GM23248 (cell line): ENCODE results near the gene HTT. TPM values are rescaled to one million over a fixed set of nuclear protein-coding genes. Genes with fewer than 3 reads are reported as not detected.

Source experiments
- DNase-seq: peaks from one replicate; pipeline ENCODE4 v3.0.0-alpha.2; 2015
- H2AFZ ChIP-seq: fragments of 200-600 bp; sonication (generic); 2 replicates; pipeline ENCODE4 v1.6.1; 2016; ENCODE audit warnings: antibody characterized with exemption
- H3F3A ChIP-seq: fragments of 200-600 bp; sonication (generic); 2 replicates; pipeline ENCODE4 v1.6.1; 2016; ENCODE audit warnings: mild to moderate bottlenecking, antibody characterized with exemption, mixed run types; ENCODE audit not compliant: insufficient read depth
- H3K27ac ChIP-seq: fragments of 200-600 bp; sonication (generic); 2 replicates; pipeline ENCODE4 v1.5.1; 2016; ENCODE audit warnings: mild to moderate bottlenecking
- H3K27me3 ChIP-seq: fragments of 200-600 bp; sonication (generic); replicated peaks from 2 replicates; pipeline ENCODE4 v1.6.1; 2016; ENCODE audit warnings: mild to moderate bottlenecking; ENCODE audit not compliant: insufficient read depth
- H3K36me3 ChIP-seq: fragments of 200-600 bp; sonication (generic); 2 replicates; pipeline ENCODE4 v1.6.1; 2016; ENCODE audit warnings: low read depth, mild to moderate bottlenecking
- H3K4me1 ChIP-seq: fragments of 200-600 bp; sonication (generic); 2 replicates; pipeline ENCODE4 v1.6.1; 2016; ENCODE audit warnings: mild to moderate bottlenecking; ENCODE audit not compliant: insufficient read depth
- H3K4me2 ChIP-seq: fragments of 200-600 bp; sonication (generic); one replicate; pipeline ENCODE4 v1.6.1; 2016; ENCODE audit warnings: mild to moderate bottlenecking; ENCODE audit not compliant: unreplicated experiment
- H3K4me3 ChIP-seq: fragments of 200-600 bp; sonication (generic); 2 replicates; pipeline ENCODE4 v1.5.1; 2016; ENCODE audit warnings: mild to moderate bottlenecking
- H3K79me2 ChIP-seq: fragments of 200-600 bp; sonication (generic); 2 replicates; pipeline ENCODE4 v1.6.1; 2016; ENCODE audit warnings: mild to moderate bottlenecking; ENCODE audit not compliant: insufficient read depth
- H3K9ac ChIP-seq: fragments of 200-600 bp; sonication (generic); 2 replicates; pipeline ENCODE4 v1.6.1; 2016; ENCODE audit warnings: mild to moderate bottlenecking
- H3K9me2 ChIP-seq: fragments of 200-600 bp; sonication (generic); 2 replicates; pipeline ENCODE4 v1.6.1; 2016; ENCODE audit warnings: mixed run types, mild to moderate bottlenecking, moderate library complexity; ENCODE audit not compliant: insufficient read depth
- H3K9me3 ChIP-seq: fragments of 200-600 bp; sonication (generic); one replicate; pipeline ENCODE4 v1.6.1; 2017; ENCODE audit warnings: low read depth
- H4K20me1 ChIP-seq: fragments of 200-600 bp; sonication (generic); 2 replicates; pipeline ENCODE4 v1.6.0; 2016; ENCODE audit not compliant: insufficient read depth
- EZH2 ChIP-seq: fragments of 200-600 bp; sonication (generic); IDR thresholded peaks from 2 replicates; pipeline ENCODE4 v1.6.1; 2018; ENCODE audit warnings: antibody characterized with exemption, mild to moderate bottlenecking; ENCODE audit not compliant: insufficient read depth, poor library complexity, severe bottlenecking
- EZH2phosphoT487 ChIP-seq: fragments of 200-600 bp; sonication (generic); IDR thresholded peaks from 2 replicates; pipeline ENCODE4 v1.6.1; 2018; ENCODE audit warnings: antibody characterized with exemption, moderate library complexity, mild to moderate bottlenecking, low read depth; ENCODE audit not compliant: insufficient read depth
- WGBS, 2 experiments: methylation state at CpG; one replicate each; pipeline ENCODE4 v1.1.6; 2015 to 2017; ENCODE audit warnings: low lambda C conversion rate in 2 of 2, low coverage in 1 of 2; ENCODE audit errors: missing lambda C conversion rate in 2 of 2; 5-methylcytosine and 5-hydroxymethylcytosine counted together
- in situ Hi-C: fragments of 300-500 bp; cut with MboI; formaldehyde crosslinking; loops from 2 replicates; pipeline ENCODE4 v1.15.0; 2020
- polyA plus RNA-seq: library from polyadenylated mRNA; unstranded; fragments of >200 nt; fragmentation: Nextera tagmentation; extraction: Ambion mirVana; gene quantifications from 2 replicates; pipeline ENCODE4 v1.2.1, GENCODE V29; 2016
- total RNA-seq: library from RNA; depleted of rRNA; stranded (reverse); fragments of >200 nt; shearing (Covaris generic); gene quantifications from 2 replicates; pipeline ENCODE4 v1.2.3, GENCODE V29; 2014

Gene HTT
- total and polyA plus RNA-seq, 2 experiments from 2014 or later: 8.2 to 26.5 TPM

GRCh38 chr4:3245676-3246075 is 171.2 kb downstream of the HTT start:
- DNase-seq: no peak
- Histone ChIP-seq H3K79me2 (no peaks in the 10 kb centered on the region), H3K27me3 (no peaks in the 10 kb centered on the region), H3K4me1 (no peaks in the 10 kb centered on the region), H3K9me2 (no peaks in the 10 kb centered on the region), H4K20me1 (no peaks in the 10 kb centered on the region), H3K9me3 (no peaks in the 10 kb centered on the region), H3F3A (peaks cover 3% of the 10 kb centered on the region; the same call in 1 of the 2 replicates), H3K4me3 (no peak overlapping the region), H2AFZ (no peak overlapping the region), H3K9ac (no peak overlapping the region), H3K27ac (no peak overlapping the region), H3K36me3 (no peaks in the 10 kb centered on the region), H3K4me2 (no peak overlapping the region)
- TF ChIP-seq EZH2 (no peak), EZH2phosphoT487 (no peak)
- 77 to 83% methylated on average over 5 to 6 of the region's 6 CpGs for WGBS, 2 experiments
- in situ Hi-C loops: no loop called here

DNA sequence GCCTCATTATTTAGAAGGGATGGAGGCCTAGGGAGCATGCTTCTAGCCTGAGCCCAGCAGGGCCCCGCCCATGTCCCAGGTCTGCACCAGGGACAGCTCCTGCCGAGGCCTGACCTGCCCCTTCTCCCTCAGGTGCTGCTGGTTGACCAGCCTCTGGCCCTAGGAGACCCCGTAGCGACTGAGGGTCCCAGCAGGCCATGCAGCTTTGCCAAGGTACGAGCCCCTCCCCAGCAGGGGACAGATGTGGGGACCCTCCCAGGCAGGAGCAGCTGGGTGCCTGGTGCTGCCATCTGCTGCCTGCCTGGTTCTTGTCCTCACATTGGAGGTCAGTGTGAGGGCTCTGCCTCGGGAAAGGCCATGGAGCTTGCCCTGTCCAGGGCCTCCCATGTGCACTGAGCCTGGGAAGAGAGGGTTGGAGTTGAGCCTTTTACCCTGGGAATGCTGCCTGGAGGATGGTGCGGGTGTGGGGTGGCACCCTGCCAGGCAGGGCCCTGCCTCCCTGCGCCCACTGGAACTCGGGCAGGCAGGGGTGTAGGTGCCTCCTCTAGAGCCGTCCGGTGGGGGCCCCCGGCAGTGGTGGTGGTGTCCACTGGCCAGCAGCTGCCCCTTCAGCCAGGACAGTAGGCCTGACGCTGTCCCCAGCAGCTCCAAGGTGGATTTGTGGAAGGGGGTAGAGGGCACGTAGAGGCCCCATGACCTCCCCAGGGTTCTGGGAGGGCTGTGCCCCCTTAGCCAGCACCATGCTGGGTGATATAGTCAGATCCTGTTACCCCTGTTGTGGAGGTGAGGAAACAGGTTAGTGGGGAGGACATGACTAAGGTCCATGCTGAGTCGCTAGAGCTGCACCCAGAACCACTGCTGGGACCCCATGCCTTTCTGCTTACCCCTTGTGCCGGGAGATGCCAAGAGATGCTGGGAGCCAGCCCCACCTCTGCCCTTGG is 172.2 kb downstream of the HTT start:
- 76 to 79% methylated on average over 16 of the region's 16 CpGs for WGBS, 2 experiments
- H4K20me1 ChIP-seq: no peaks in the 10 kb centered on the region
- in situ Hi-C loops: no loop called here
- no peak overlapping the region for H3K9ac ChIP-seq
- no peaks in the 10 kb centered on the region for H3K27me3 ChIP-seq
- no peak overlapping the region for H2AFZ ChIP-seq
- H3K4me3 ChIP-seq: no peak overlapping the region
- DNase-seq: no peak
- no peak overlapping the region for H3K27ac ChIP-seq
- TF ChIP-seq EZH2 (no peak), EZH2phosphoT487 (no peak)
- H3K4me1 ChIP-seq: no peaks in the 10 kb centered on the region
- peaks cover 3% of the 10 kb centered on the region; the same call in 1 of the 2 replicates for H3F3A ChIP-seq
- H3K79me2 ChIP-seq: no peaks in the 10 kb centered on the region
- H3K9me3 ChIP-seq: no peaks in the 10 kb centered on the region
- no peaks in the 10 kb centered on the region for H3K36me3 ChIP-seq
- H3K9me2 ChIP-seq: no peaks in the 10 kb centered on the region
- no peak overlapping the region for H3K4me2 ChIP-seq

DNA sequence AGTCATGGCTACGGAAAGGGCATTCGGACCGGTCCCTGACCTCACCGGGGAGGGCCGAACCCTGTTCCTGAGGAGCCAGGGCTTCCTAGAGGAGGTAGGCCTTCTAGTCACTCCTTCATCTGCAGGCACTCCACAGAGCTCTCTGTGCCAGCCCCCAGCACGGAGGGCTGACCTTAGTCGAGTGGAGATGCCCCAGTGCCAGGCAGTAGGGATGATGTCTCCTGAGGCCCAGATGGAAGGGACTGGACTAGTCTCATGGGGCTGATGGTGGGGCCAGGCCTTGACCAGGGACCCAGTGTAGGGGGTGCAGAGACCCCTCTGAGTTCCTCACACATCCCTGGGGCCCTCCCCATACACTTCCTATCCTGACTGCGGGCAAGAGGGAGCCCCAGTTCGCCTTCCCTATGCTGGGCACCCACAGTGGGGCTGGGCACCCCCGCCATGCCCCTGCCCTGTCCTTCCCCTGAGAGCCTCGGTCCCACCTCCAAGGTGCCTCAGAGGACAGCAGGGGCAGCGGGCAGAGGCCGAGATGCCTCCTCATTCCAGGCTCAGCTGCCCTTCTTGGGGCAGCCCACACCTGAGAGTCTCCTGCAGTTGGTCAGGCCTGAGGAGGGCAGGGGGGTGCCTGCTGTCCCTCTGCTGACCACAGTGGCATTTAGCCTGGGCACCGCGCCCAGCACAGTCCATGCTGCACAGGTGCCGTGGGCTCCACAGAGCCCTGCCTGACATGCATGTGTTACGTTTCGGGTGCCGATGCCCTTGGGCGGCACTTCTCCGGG is 173.1 kb downstream of the HTT start:
- Histone ChIP-seq H3K9me2 (no peaks in the 10 kb centered on the region), H4K20me1 (no peaks in the 10 kb centered on the region), H3K9me3 (no peaks in the 10 kb centered on the region), H2AFZ (no peak overlapping the region), H3K9ac (no peak overlapping the region), H3K36me3 (no peaks in the 10 kb centered on the region), H3K27ac (no peak overlapping the region), H3K79me2 (no peaks in the 10 kb centered on the region), H3K4me3 (no peak overlapping the region), H3K4me2 (no peak overlapping the region), H3F3A (no peaks in the 10 kb centered on the region), H3K27me3 (no peaks in the 10 kb centered on the region), H3K4me1 (no peaks in the 10 kb centered on the region)
- TF ChIP-seq EZH2phosphoT487: no peak
- no peak for TF ChIP-seq EZH2
- in situ Hi-C loops: no loop called here
- no peak for DNase-seq
- WGBS, 2 experiments: 92 to 93% methylated on average over 18 to 19 of the region's 21 CpGs

DNA sequence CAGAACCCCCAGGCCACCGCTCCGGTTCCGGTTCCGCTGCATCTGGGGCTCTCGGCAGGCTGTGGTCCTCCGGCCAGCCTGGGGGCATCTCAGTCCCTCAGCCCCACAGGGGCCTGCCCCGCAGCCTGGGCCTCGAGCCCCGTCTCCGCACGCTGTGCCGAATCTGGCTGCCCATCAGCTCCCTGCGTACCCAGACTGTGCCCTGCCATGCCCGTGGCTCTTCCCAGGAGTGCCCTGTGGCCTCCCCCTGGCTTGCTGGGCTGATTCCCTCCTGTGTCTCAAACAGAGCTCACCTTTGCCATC is 173.6 kb downstream of the HTT start:
- Histone ChIP-seq H3K4me3 (no peak overlapping the region), H3K9me2 (no peaks in the 10 kb centered on the region), H3K4me1 (no peaks in the 10 kb centered on the region), H3K4me2 (no peak overlapping the region), H3K27me3 (no peaks in the 10 kb centered on the region), H3K79me2 (no peaks in the 10 kb centered on the region), H4K20me1 (no peaks in the 10 kb centered on the region), H3F3A (no peaks in the 10 kb centered on the region), H3K27ac (no peak overlapping the region), H2AFZ (no peak overlapping the region), H3K9me3 (no peaks in the 10 kb centered on the region), H3K9ac (no peak overlapping the region), H3K36me3 (no peaks in the 10 kb centered on the region)
- 96% methylated on average over 12 of the region's 14 CpGs; no CpG with 5 or more reads in 1 of the 2 experiments for WGBS, 2 experiments
- no peak for TF ChIP-seq EZH2
- no peak for TF ChIP-seq EZH2phosphoT487
- in situ Hi-C loops: no loop called here
- no peak for DNase-seq
